ENCODE measurements around the gene PLAGL2.

DNA sequence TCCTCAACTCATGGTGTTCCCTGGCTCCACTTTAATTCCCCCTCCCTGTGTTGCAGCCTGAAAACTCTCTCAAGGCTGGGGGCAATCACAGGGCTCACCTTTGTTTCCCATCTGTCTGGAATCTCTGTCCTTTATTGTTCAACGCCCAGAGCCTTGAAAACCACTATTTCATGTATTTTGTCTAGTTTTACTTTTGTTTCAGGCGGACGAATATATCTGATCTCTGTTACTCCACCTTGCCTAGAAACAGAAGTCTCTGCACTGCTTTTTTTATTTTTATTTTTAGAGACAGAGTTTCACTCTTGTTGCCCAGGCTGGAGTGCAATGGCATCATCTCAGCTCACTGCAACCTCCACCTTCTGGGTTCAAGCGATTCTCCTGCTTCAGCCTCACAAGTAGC, 27.6 kb downstream of the PLAGL2 start:
- TF ChIP-seq, protein P1, sequence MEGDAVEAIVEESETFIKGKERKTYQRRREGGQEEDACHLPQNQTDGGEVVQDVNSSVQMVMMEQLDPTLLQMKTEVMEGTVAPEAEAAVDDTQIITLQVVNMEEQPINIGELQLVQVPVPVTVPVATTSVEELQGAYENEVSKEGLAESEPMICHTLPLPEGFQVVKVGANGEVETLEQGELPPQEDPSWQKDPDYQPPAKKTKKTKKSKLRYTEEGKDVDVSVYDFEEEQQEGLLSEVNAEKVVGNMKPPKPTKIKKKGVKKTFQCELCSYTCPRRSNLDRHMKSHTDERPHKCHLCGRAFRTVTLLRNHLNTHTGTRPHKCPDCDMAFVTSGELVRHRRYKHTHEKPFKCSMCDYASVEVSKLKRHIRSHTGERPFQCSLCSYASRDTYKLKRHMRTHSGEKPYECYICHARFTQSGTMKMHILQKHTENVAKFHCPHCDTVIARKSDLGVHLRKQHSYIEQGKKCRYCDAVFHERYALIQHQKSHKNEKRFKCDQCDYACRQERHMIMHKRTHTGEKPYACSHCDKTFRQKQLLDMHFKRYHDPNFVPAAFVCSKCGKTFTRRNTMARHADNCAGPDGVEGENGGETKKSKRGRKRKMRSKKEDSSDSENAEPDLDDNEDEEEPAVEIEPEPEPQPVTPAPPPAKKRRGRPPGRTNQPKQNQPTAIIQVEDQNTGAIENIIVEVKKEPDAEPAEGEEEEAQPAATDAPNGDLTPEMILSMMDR (conservative IDR thresholded peaks at IDR 0.05; ENCODE audit: low read length) = no peak
- TF ChIP-seq EZH2phosphoT487 (IDR thresholded peaks at IDR 0.05; ENCODE audit: borderline replicate concordance, low read depth, low read length) = no peak
